Spleen (tissue), 7 donors: ENCODE results near the gene DMRT1.

Experiments used
- CTCF ChIP-seq, 11 experiments: fragments of 200-600 bp in 7 of 11; fragments of 450-650 bp in 4 of 11; sonication (generic) in 4 of 11; IDR thresholded peaks in 8 of 11; conservative IDR thresholded peaks in 3 of 11; 1 replicate in 7 of 11; 2 replicates in 4 of 11; pipeline versions ENCODE4 v1.4.0 to v1.8.0; 2016 to 2021; ENCODE audit warnings: antibody characterized with exemption in 11 of 11, inconsistent platforms in 4 of 11, mild to moderate bottlenecking in 1 of 11
- POLR2A ChIP-seq, 3 donors: fragments of 450-650 bp; IDR thresholded peaks; one replicate each; pipeline ENCODE4 v1.5.1; 2017; ENCODE audit warnings: antibody characterized with exemption in 3 of 3, mild to moderate bottlenecking in 1 of 3
- POLR2AphosphoS5 ChIP-seq, 3 donors: sonication (generic); formaldehyde crosslinking; IDR thresholded peaks; one replicate each; pipeline ENCODE4 v1.5.1; 2017; ENCODE audit warnings: antibody characterized with exemption in 3 of 3
- donor health status: DM: no; HTN: no; CAD: no; lungs with moderate emphysema.
- donor health status: DM: no; HTN: no; CAD: no.
- donor health status: DM: no; HTN: no; CAD: no.

GRCh38 chr9:959105-959504 lies 117.6 kb downstream of the DMRT1 start:
- no peak for TF ChIP-seq CTCF (IDR thresholded peaks at IDR 0.05 in 8 of 11, conservative IDR thresholded peaks at IDR 0.05 in 3 of 11)
- TF ChIP-seq POLR2A (IDR thresholded peaks at IDR 0.05) = no peak
- no peak for TF ChIP-seq POLR2AphosphoS5 (IDR thresholded peaks at IDR 0.05)
